K562 (cell line): ENCODE results near the gene METAP1. TPM values are rescaled to one million over a fixed set of nuclear protein-coding genes. Genes with fewer than 3 reads are reported as not detected.

Experiments
- DPF2 ChIP-seq: fragments of 450-650 bp; IDR thresholded peaks from 2 replicates; pipeline ENCODE4 v1.6.1; 2016
- EP400 ChIP-seq: fragments of 450-650 bp; IDR thresholded peaks from 2 replicates; pipeline ENCODE4 v1.6.1; 2017; ENCODE audit warnings: antibody characterized with exemption, mild to moderate bottlenecking, moderate library complexity
- HDAC6 ChIP-seq: IDR thresholded peaks from 2 replicates; pipeline ENCODE4 v1.6.1; 2012; ENCODE audit warnings: low read depth, mild to moderate bottlenecking, control low read depth, inconsistent platforms, low read length, moderate library complexity
- JUND ChIP-seq, 2 experiments: IDR thresholded peaks; 2 replicates in 1 of 2; 3 replicates in 1 of 2; pipeline ENCODE4 v1.6.1; 2011; ENCODE audit warnings: borderline replicate concordance in 2 of 2, low read depth in 2 of 2, low read length in 2 of 2, improper control_type of control experiment in 1 of 2, missing biosample characterization in 1 of 2, missing genetic modification characterization in 1 of 2, missing genetic modification reagents in 1 of 2
- NCOR1 ChIP-seq: fragments of 450-650 bp; IDR thresholded peaks from 2 replicates; pipeline ENCODE4 v1.6.1; 2016; ENCODE audit warnings: mild to moderate bottlenecking, moderate library complexity
- NONO ChIP-seq, 2 experiments: fragments of 200-400 bp in 1 of 2; fragments of 450-650 bp in 1 of 2; formaldehyde crosslinking in 1 of 2; IDR thresholded peaks; 2 replicates each; pipeline ENCODE4 v1.6.1; 2017; ENCODE audit warnings: low read depth in 2 of 2, mild to moderate bottlenecking in 2 of 2, moderate library complexity in 2 of 2, low read length in 1 of 2
- RFX5 ChIP-seq: IDR thresholded peaks from 2 replicates; pipeline ENCODE4 v1.6.1; 2011; ENCODE audit warnings: low read depth, mild to moderate bottlenecking, improper control_type of control experiment, low read length
- RUNX1 ChIP-seq: sonication (generic); IDR thresholded peaks from 2 replicates; pipeline ENCODE4 v1.6.1; 2016; ENCODE audit warnings: antibody characterized with exemption, low read depth
- TAL1 ChIP-seq: fragments of 450-650 bp; IDR thresholded peaks from 2 replicates; pipeline ENCODE4 v1.6.1; 2016; ENCODE audit warnings: mild to moderate bottlenecking
- TEAD2 ChIP-seq: fragments of 450-650 bp; IDR thresholded peaks from 2 replicates; pipeline ENCODE4 v1.6.1; 2016; ENCODE audit warnings: missing genetic modification characterization, control low read depth, missing compliant biosample characterization
- polyA plus RNA-seq, 8 experiments: library from polyadenylated mRNA; depleted of rRNA in 4 of 8; stranded (reverse) in 5 of 8; unstranded in 3 of 8; fragments of >200 nt; fragmentation: Nextera tagmentation in 2 of 8; fragmentation: Illumina TruSeq in 1 of 8; extraction: Ambion mirVana in 2 of 8; extraction: Trizol in 1 of 8; gene quantifications; 2 replicates each; pipeline versions ENCODE4 v1.2.1 to v1.2.3, GENCODE V29; 2011 to 2014; ENCODE audit warnings: inconsistent platforms in 1 of 8, missing spikeins in 1 of 8
- total RNA-seq, 7 experiments: library from RNA; depleted of rRNA in 6 of 7; stranded (reverse); fragments of >200 nt in 6 of 7; fragmentation: Illumina TruSeq in 2 of 7; extraction: Trizol in 2 of 7; gene quantifications; 2 replicates each; pipeline versions ENCODE4 v1.2.1 to v1.2.3, GENCODE V29; 2011 to 2021; ENCODE audit warnings: low replicate concordance in 1 of 7
- TF ChIP-seq, protein P1 (sequence below), 3 experiments: IDR thresholded peaks in 2 of 3; conservative IDR thresholded peaks in 1 of 3; 2 replicates each; pipeline ENCODE4 v1.5.1; 2011 to 2012; ENCODE audit warnings: low read length in 3 of 3, mild to moderate bottlenecking in 3 of 3, control low read depth in 2 of 3, improper control_type of control experiment in 1 of 3, inconsistent platforms in 1 of 3, low read depth in 1 of 3, mixed read lengths in 1 of 3, moderate library complexity in 1 of 3; ENCODE audit not compliant: insufficient read depth in 2 of 3
- TF ChIP-seq, protein P2 (sequence below): fragments of 450-650 bp; formaldehyde crosslinking; IDR thresholded peaks from 2 replicates; pipeline ENCODE4 v1.4.0; 2020; ENCODE audit warnings: mild to moderate bottlenecking, moderate library complexity
- TF ChIP-seq, protein P3 (sequence below), 2 experiments: IDR thresholded peaks; 2 replicates each; pipeline ENCODE4 v1.6.1; 2012; ENCODE audit warnings: improper control_type of control experiment in 2 of 2, low read depth in 2 of 2, low read length in 2 of 2, borderline replicate concordance in 1 of 2

Gene METAP1
- total and polyA plus RNA-seq, 9 of the 15 experiments (the other 6 are each of a cell fraction or from before 2014, with no cell fraction given), result 31.4 to 77.6 (median 59.5) TPM

DNA sequence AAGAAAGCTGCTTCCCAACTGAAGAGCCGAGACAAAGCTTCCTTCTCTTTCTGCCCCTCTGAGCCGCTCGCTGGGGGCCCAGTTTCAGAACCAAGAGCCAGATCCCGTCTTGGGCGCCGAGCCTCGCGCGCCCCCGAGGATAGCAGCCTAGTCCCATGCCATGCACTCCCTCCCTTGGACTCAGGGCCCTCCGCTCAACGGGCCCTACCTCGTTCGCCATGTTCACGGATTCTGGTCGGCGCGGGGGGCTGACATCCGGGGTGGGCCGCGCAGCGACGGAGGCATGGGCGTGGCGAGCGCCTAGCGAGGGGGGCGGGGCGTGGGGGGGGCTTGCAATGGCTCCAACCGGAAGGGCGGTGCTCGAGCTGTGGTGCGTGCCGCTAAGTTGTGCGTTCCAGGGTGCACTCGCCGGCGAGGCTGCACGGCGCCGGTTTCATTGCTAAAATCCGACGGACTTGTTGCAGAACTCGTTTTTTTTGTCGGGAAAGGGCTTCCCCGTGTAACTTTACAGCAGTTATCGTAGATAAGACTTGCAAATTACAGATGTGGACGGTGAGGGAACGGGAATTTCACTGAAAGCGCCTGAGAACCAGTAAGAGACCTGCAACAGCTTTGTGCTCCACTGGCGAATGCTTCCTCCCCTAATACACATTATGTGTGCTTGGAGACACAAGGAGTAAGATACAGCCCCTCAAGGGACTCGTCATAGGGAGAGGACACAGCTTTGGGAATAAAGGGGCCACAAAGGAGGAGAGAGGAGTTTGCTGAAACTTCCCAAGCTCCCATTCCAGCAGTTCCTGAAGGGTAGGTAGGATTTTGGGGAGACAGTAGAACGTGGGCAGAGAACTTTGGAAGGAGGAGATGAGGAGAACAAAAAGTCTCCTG lies 93.2 kb downstream of the METAP1 start, which contains the start of gene ADH5 (continued):
- TF ChIP-seq, protein P1, sequence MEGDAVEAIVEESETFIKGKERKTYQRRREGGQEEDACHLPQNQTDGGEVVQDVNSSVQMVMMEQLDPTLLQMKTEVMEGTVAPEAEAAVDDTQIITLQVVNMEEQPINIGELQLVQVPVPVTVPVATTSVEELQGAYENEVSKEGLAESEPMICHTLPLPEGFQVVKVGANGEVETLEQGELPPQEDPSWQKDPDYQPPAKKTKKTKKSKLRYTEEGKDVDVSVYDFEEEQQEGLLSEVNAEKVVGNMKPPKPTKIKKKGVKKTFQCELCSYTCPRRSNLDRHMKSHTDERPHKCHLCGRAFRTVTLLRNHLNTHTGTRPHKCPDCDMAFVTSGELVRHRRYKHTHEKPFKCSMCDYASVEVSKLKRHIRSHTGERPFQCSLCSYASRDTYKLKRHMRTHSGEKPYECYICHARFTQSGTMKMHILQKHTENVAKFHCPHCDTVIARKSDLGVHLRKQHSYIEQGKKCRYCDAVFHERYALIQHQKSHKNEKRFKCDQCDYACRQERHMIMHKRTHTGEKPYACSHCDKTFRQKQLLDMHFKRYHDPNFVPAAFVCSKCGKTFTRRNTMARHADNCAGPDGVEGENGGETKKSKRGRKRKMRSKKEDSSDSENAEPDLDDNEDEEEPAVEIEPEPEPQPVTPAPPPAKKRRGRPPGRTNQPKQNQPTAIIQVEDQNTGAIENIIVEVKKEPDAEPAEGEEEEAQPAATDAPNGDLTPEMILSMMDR (IDR thresholded peaks at IDR 0.05 in 2 of 3, conservative IDR thresholded peaks at IDR 0.05 in 1 of 3; ENCODE audit: insufficient read depth in 2 of 3, low read depth in 1 of 3, low read length in 3 of 3), result no peak
- no peak for TF ChIP-seq HDAC6
- no peak for TF ChIP-seq RUNX1
- TF ChIP-seq RFX5, result no peak
- TF ChIP-seq DPF2, result no peak; the same call in 1 of the 2 replicates
- TF ChIP-seq, protein P2, sequence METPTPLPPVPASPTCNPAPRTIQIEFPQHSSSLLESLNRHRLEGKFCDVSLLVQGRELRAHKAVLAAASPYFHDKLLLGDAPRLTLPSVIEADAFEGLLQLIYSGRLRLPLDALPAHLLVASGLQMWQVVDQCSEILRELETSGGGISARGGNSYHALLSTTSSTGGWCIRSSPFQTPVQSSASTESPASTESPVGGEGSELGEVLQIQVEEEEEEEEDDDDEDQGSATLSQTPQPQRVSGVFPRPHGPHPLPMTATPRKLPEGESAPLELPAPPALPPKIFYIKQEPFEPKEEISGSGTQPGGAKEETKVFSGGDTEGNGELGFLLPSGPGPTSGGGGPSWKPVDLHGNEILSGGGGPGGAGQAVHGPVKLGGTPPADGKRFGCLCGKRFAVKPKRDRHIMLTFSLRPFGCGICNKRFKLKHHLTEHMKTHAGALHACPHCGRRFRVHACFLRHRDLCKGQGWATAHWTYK, result no peak
- peak; percentile 73 for TF ChIP-seq EP400
- no peak for TF ChIP-seq TAL1
- no peak for TF ChIP-seq NONO (IDR thresholded peaks at IDR 0.05; ENCODE audit: low read depth in 2 of 2, low read length in 1 of 2)
- TF ChIP-seq, protein P3, sequence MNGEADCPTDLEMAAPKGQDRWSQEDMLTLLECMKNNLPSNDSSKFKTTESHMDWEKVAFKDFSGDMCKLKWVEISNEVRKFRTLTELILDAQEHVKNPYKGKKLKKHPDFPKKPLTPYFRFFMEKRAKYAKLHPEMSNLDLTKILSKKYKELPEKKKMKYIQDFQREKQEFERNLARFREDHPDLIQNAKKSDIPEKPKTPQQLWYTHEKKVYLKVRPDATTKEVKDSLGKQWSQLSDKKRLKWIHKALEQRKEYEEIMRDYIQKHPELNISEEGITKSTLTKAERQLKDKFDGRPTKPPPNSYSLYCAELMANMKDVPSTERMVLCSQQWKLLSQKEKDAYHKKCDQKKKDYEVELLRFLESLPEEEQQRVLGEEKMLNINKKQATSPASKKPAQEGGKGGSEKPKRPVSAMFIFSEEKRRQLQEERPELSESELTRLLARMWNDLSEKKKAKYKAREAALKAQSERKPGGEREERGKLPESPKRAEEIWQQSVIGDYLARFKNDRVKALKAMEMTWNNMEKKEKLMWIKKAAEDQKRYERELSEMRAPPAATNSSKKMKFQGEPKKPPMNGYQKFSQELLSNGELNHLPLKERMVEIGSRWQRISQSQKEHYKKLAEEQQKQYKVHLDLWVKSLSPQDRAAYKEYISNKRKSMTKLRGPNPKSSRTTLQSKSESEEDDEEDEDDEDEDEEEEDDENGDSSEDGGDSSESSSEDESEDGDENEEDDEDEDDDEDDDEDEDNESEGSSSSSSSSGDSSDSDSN (IDR thresholded peaks at IDR 0.05; ENCODE audit: borderline replicate concordance in 1 of 2, low read depth in 2 of 2, low read length in 2 of 2), result 0 out of 4 replicates have a peak, but pooled peaks of 1 of the 2 experiments have one; percentile 61
- no peak for TF ChIP-seq TEAD2
- TF ChIP-seq JUND (IDR thresholded peaks at IDR 0.05; ENCODE audit: borderline replicate concordance, low read depth, low read length), result 0 out of 2 replicates have a peak, but pooled peaks have one; percentile 4
- no peak; the same call in 2 of the 3 replicates for TF ChIP-seq JUND (tag; IDR thresholded peaks at IDR 0.05; ENCODE audit: borderline replicate concordance, low read depth, low read length)
- TF ChIP-seq NCOR1, result no peak
